ENCODE measurements around the gene BID.

BID gene

DNA sequence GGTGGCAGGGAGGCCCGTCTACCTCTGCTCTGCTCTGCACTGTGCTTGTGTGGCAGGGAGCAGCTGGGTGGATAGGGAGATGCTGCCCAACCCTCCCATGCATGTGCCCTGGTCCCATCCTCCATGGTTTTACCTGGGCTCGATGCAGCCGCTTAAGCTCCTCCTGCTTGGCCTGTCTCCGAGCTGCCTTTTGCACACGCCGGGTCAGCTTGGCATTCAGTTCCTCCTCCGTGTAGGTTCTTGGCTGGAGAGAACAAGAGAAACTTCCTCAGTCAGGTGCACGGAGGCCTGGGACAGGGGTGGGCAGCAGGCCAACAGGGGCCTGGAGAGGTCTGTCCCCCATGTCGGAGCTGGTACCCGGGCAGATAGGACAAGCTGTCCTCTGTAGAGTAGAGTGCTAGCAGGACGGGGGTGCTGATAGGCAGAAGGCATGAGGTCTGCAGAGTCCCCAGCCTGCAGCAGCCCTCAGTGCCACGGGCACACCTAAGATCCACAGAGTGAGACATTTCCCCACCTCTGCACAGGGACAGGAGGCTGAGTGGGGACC lies 36.4 kb upstream of the BID start:
- TF ChIP-seq, protein P1, sequence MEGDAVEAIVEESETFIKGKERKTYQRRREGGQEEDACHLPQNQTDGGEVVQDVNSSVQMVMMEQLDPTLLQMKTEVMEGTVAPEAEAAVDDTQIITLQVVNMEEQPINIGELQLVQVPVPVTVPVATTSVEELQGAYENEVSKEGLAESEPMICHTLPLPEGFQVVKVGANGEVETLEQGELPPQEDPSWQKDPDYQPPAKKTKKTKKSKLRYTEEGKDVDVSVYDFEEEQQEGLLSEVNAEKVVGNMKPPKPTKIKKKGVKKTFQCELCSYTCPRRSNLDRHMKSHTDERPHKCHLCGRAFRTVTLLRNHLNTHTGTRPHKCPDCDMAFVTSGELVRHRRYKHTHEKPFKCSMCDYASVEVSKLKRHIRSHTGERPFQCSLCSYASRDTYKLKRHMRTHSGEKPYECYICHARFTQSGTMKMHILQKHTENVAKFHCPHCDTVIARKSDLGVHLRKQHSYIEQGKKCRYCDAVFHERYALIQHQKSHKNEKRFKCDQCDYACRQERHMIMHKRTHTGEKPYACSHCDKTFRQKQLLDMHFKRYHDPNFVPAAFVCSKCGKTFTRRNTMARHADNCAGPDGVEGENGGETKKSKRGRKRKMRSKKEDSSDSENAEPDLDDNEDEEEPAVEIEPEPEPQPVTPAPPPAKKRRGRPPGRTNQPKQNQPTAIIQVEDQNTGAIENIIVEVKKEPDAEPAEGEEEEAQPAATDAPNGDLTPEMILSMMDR (IDR thresholded peaks at IDR 0.05; ENCODE audit: extremely low read depth, missing control alignments), result no peak

DNA sequence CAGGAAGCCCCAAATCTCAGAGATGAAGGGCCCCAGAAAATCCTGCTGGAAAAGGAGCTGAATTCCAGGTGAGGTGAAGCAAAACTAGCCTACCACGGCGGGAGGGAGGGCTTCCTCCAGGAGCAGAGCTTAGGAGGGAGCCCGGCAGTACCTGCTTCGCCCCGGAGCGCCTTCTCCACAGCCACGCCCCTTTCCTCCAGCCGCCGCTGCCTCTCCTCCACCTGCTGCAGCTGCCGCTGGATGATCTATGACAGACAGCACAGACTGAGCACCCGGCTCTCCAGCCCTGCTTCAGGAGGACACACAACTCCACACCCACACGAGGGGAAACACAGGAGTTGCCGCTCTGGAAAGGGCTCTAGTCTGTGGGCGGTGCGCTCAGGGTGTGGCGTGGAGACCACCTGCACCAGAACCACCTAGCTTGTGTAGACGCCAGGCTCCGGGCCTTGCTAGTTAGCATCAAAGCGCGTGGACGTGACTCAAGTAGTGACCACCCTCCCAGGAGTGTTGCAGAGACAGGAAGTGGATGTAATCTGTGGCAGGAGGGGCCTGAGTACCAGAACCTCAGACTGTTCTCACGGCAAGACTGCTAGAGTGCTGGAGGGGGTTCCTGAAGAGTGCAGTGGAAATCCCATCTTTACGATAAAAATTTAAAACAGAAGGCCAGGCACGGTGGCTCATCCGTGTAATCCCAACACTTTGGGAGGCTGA lies 34.6 kb upstream of the BID start:
- no peak for DNase-seq (ENCODE audit: low spot score)
- TF ChIP-seq, protein P1 (IDR thresholded peaks at IDR 0.05; ENCODE audit: extremely low read depth, missing control alignments), result no peak

More for the DNA sequence above, 36.4 kb upstream of the BID start:
- DNase-seq (ENCODE audit: low spot score), result no peak

DNA sequence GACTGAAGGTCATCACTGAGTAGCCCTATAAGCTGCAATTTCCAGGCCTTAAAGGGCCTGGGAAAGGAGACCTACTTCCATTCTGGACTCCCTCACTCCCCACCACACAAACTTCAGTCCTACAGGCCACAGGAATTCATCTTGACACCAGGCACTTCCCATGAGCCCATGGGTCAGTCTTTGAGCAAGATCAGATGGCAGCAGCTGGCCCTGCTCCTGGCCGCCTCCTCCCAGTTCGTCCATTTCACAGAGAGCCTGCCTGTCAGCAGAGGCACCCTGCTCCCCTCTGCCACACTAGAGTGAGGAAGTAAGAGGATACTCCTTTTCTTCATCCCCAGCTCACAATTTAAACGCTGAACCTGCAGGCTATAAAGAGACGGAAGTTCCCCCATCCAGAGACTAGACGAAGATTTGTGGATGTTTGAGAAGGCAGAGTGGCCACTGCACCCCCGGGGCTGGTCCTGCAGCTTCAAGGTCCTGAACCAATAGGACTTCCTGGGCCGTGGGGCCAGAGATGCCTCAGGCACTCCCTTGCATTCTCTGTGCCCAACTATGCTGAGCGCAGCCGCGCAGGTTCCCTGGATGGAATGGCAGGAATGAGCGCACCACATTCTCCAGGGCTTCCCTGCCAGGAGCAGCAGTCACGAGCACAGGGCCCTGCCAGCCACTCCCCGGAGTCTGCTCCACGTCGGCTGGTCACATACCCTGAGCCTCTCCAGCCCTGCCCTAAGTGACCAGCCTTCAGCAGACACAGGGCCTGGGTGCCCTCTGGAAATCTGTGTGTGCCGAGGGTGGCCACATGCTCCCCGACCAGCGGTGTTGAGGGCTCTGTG lies 33.5 kb upstream of the BID start:
- no peak for DNase-seq (ENCODE audit: low spot score)

DNA sequence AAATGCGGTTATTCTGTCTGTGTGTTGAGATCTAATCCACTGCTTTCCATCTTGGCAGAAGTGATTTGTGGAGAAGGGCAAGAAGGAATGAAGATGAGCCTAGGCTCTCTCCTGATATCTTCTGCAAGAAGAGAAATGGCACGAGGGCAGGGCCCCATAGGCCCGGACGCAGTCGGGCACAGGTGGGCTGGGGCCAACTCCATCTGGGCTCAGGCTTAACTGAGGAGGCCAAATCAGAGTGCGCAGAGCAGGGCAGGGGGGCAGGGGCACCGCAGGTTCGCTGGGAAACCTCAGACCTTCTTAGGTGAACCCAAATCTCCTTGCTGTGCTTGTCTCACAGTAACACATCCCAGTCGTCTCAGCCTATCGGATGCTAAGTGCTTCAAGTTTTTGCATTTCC lies 32.8 kb upstream of the BID start:
- TF ChIP-seq, protein P1 (IDR thresholded peaks at IDR 0.05; ENCODE audit: extremely low read depth, missing control alignments), result no peak
- no peak for DNase-seq (ENCODE audit: low spot score)

More for the DNA sequence above, 33.5 kb upstream of the BID start:
- TF ChIP-seq, protein P1 (IDR thresholded peaks at IDR 0.05; ENCODE audit: extremely low read depth, missing control alignments), result no peak

DNA sequence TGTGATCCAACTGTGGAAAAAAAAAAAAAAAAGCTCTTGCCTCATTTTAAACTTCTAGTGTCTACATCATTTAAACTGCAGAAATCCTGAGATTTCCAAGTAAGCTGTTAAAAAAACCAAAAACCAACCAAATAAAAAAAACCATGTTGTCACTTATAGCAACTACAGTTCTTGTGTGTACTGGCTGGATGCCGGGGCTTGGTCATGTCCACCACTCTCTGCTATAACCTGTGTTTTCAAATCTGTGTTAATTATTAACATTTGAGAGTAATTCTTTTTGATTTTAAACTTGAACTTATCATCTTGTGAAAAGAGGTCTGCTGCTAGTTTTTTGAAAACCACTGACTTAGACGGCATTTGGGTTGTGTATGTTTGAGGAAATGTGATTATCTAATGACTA lies 32.2 kb upstream of the BID start:
- DNase-seq (ENCODE audit: low spot score), result no peak

DNA sequence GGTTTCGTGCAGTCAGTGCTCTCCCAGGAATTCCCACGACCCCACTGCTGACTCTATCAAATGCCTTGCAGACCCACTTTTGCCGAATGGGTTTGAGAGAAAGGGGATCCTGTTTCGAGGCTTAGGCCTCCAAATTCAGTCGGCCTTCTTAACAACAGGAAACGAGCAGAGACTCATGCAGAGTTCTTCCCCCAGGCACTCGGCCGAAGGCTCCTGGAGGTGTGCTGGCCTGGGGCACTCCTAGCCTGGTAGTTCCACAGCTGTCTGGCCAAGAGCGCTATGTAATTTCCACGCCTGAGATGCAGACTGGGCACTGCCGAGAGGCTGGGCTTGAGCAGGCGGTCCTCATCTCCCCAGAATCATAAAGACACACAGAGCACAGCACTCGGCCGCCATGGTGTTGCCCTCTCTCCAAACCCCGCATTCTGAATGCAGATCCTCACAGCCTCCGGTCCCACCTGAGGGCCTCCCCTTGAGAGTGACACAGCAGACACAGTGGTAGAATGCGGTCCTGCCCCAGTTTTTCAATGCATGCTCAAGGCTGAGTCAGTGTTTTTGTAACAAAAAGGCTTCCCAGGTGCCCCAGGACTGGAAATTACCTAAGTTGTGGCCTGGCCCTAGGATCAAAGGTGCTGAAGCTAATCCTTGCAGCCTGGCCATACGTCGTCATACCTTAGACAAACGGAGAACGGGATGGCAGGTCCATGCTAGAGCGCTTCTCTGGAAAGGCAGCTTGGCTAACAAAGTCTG lies 30.2 kb upstream of the BID start:
- no peak for DNase-seq (ENCODE audit: low spot score)
- TF ChIP-seq, protein P1 (IDR thresholded peaks at IDR 0.05; ENCODE audit: extremely low read depth, missing control alignments), result no peak

More for the DNA sequence above, 32.2 kb upstream of the BID start:
- TF ChIP-seq, protein P1 (IDR thresholded peaks at IDR 0.05; ENCODE audit: extremely low read depth, missing control alignments), result no peak

All from GM20000 (cell line).